Measurements from ENCODE around the gene RNF32.

Gene RNF32

DNA sequence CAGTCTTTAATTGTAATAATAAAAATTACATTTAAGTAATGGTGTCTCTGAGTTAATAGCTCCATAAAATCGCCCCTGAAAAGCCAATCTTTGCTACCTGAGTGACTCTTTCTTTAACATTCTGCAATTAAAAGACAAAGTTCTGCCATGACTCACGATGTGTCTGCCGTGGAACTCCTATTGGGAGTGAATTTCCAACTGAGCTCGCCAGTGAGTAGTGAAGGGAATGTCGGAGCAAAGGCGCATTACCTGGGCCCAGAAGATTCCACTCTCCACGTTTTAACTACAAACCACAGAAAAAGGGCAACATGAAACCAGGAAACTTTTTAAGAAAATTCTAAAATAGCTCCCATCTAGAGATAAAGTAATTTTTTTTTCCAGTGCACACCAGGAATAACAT lies 36.9 kb upstream of the RNF32 start:
- TF ChIP-seq, protein P1, sequence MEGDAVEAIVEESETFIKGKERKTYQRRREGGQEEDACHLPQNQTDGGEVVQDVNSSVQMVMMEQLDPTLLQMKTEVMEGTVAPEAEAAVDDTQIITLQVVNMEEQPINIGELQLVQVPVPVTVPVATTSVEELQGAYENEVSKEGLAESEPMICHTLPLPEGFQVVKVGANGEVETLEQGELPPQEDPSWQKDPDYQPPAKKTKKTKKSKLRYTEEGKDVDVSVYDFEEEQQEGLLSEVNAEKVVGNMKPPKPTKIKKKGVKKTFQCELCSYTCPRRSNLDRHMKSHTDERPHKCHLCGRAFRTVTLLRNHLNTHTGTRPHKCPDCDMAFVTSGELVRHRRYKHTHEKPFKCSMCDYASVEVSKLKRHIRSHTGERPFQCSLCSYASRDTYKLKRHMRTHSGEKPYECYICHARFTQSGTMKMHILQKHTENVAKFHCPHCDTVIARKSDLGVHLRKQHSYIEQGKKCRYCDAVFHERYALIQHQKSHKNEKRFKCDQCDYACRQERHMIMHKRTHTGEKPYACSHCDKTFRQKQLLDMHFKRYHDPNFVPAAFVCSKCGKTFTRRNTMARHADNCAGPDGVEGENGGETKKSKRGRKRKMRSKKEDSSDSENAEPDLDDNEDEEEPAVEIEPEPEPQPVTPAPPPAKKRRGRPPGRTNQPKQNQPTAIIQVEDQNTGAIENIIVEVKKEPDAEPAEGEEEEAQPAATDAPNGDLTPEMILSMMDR (conservative IDR thresholded peaks at IDR 0.05; ENCODE audit: low read depth, low read length): no peak
- H3K4me3 ChIP-seq (ENCODE audit: low read depth, low read length): no peak overlapping the region
- DNase-seq (ENCODE audit: low read depth): no peak

DNA sequence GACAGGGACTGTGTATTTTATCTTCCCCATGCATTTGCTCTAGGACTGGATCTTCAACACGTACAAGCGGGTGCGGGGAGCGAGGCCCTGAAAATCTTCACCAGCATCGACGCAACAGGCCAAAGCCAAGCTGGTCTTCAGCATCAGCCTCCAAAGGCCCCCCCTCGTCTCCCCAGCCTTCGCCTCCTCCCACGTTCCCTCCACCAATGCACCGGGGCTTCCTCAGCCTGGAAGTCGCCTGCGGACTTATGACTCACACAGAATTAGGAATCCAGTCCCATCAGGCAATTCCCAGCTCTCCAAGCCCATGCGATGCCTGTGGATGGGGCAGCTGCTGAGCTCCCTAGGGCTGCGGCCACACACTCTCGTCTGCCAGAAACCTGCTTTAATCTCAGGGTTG lies 36.3 kb upstream of the RNF32 start:
- TF ChIP-seq, protein P1 (conservative IDR thresholded peaks at IDR 0.05; ENCODE audit: low read depth, low read length): no peak
- no peak overlapping the region for H3K4me3 ChIP-seq (ENCODE audit: low read depth, low read length)
- DNase-seq (ENCODE audit: low read depth): no peak

DNA sequence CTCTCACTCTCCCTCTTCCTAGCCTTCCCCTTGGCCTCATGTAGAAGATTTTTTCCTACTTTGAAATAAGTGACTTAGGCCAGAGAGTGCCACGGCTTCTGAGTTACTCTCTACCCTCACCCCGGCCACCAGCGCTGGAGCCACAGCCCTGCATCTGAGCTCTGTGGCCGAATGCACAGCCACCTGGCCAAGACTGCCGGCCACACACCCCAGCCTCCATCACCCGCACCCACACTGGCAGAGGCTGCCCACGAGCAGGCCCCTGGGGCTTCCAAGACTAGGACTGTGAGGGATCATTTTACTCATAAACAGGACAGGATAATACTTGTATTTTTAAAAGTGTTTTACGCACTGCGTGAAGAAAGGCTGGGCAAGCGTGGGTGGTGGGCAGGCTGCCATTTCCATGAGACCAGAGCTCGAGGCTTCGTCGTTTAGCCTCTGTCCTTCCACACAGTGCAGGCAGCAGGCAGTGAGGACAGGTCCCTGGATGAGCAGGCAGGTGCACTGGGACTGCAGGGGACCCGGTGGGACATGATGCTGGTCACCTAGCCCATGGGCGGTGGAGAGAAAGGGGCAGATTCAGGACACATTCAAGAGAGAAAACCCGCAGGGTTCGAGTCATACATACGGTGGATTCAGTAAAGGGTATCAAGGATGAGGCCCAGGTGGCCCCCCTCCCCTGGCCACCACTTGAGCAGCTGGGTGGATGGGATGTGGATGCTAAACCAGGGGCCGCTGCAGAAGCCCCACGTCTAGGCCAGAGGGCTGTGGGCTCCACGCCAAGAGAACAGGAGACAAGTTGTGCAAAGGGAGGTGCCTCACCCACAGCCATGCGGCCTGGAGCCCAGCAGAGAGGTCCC lies 35.5 kb upstream of the RNF32 start:
- no peak overlapping the region for H3K4me3 ChIP-seq (ENCODE audit: low read depth, low read length)
- DNase-seq (ENCODE audit: low read depth): no peak
- TF ChIP-seq, protein P1 (conservative IDR thresholded peaks at IDR 0.05; ENCODE audit: low read depth, low read length): no peak

DNA sequence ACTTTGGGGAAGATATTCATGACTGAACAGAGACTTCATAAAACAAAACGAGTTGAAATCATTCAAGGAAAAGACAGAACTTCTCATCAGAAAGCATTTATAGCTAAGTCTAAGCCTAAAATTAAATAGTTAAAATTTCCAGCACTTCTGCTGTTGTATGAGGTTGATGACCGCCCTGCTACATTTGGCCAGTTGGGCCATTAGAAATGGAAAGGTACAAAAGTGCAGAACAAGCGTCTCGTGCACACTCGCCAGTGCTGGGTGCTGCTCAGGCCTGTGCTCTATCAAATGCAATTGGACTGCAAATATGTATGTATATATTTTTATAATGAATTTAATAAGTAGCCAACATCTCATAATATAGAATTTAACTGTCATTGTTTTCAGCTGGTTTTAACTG lies 34.4 kb upstream of the RNF32 start:
- no peak for DNase-seq (ENCODE audit: low read depth)
- TF ChIP-seq, protein P1 (conservative IDR thresholded peaks at IDR 0.05; ENCODE audit: low read depth, low read length): no peak
- no peak overlapping the region for H3K4me3 ChIP-seq (ENCODE audit: low read depth, low read length)

DNA sequence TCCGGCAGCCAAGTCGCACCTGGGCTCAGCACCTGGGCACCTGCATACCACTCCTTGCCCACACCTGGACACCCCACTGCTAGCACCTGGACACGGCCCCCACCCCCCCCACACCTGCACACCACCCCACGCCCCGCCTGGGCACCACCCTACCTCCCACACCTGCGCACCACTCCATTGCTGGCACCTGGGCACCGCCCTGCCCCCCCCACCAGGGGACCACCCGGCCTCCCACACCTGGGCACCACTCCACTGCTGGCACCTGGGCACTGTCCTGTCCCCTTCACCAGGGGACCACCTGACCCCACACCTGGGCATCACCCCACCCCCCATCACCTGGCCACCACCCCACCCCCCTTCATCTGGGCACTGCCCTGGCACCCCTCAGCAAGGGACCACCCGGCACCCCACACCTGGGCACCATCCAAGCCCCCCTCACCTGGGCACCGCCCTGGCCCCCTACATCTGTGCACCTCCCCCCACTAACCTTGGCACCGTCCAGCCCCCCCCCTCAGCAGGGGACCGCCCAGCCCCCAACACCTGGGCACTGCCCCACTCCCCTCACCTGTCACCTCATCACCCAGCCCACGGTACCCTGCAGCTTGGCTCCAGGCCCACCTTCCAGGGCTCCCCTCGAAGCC lies 33.8 kb upstream of the RNF32 start:
- TF ChIP-seq, protein P1 (conservative IDR thresholded peaks at IDR 0.05; ENCODE audit: low read depth, low read length): no peak
- no peak for DNase-seq (ENCODE audit: low read depth)
- no peak overlapping the region for H3K4me3 ChIP-seq (ENCODE audit: low read depth, low read length)

DNA sequence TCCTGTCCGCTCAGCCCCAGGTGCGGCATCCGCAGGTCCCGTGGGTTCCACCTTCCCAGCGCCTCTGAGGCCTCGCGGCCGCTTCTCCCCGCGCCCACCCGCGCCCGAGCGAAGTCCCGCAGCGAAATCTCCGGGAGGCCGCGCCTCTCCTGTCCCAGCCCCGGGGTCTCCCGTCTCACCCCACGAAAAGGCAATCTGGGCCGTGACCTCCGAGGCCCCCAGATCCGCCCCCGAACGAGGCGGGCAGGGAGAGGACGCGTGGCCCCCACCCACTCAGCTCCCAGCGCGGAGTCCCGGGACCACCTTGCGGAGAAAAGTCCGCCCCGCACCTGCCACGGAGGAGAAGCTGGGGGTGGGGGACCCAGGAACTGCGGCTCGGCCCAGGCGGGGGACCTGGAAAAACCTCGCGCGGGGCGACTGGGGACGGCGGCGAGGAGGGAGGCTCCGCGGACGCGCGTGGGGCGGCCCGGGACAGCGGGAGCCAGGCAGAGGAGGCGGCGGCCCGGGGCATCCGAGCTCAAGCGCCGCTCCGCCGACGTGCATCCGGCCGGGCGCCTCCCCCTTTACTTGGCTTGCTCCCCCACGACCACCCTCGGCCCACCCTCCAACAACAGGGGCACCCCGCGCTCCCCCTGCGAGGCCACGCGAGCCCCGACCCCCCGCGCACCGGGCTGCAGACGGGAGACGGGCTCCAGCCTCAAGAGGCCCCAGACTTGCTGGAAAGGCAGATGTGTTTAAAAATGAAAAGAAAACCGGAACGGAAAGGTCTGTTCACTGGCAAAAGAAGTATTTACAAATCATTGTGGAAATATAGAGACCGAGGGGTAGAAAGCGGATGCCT lies 33.0 kb upstream of the RNF32 start:
- peak overlapping the region; percentile 43 for H3K4me3 ChIP-seq (ENCODE audit: low read depth, low read length)
- peak; percentile 27 for DNase-seq (ENCODE audit: low read depth)
- TF ChIP-seq, protein P1 (conservative IDR thresholded peaks at IDR 0.05; ENCODE audit: low read depth, low read length): no peak

Data from choroid plexus epithelial cell (primary cell).